Measurements from ENCODE around the gene TGFBRAP1. TPM values are rescaled to one million over a fixed set of nuclear protein-coding genes. Genes with fewer than 3 reads are reported as not detected.

Gene TGFBRAP1
- total and polyA plus RNA-seq, 2 donors (not counting 3 experiments of a cell fraction or from before 2014, with no cell fraction given) = 25.4 to 37.6 TPM

GRCh38 chr2:105261061-105261460 lies 68.5 kb downstream of the TGFBRAP1 start:
- no peaks in the 10 kb centered on the region for H4K20me1 ChIP-seq (replicated peaks; ENCODE audit: control insufficient read depth, extremely low read depth, insufficient read depth, low read length)
- dilution Hi-C loops (cut with MboI; ENCODE audit: extremely low pct_ligation_motif_present, low sequenced_read_pairs) (no loop called here), intact Hi-C loops (cut with micrococcal nuclease) (no loop called here)
- H3K4me3 ChIP-seq (replicated peaks in 1 of 3; ENCODE audit: insufficient read depth in 1 of 3, low read depth in 1 of 3, low read length in 3 of 3) = no peak overlapping the region
- FAIRE-seq (no peak), DNase-seq (ENCODE audit: low read depth, low spot score) (no peak)
- H3K27me3 ChIP-seq (ENCODE audit: control insufficient read depth in 2 of 2, insufficient read depth in 2 of 2, low read length in 2 of 2) = no peaks in the 10 kb centered on the region
- H3K9me1 ChIP-seq (replicated peaks; ENCODE audit: control insufficient read depth, extremely low read depth, insufficient read depth, low read length) = no peaks in the 10 kb centered on the region
- ChIA-PET POLR2A (no interaction called here), CTCF (no interaction called here)
- TF ChIP-seq GATA2 (IDR thresholded peaks at IDR 0.05; ENCODE audit: insufficient read depth, insufficient read length, low read depth, low read length) = no peak
- no peak for TF ChIP-seq EZH2 (IDR thresholded peaks at IDR 0.05; ENCODE audit: borderline replicate concordance, low read depth, low read length, severe bottlenecking)
- no peak for TF ChIP-seq POLR2A (IDR thresholded peaks at IDR 0.05; ENCODE audit: low read depth, low read length)
- H3K9ac ChIP-seq (replicated peaks; ENCODE audit: extremely low read depth, insufficient read depth, low read length) = no peak overlapping the region
- H3K4me1 ChIP-seq (ENCODE audit: control insufficient read depth, extremely low read depth, insufficient read depth, low read length) = no peaks in the 10 kb centered on the region
- BruUV-seq (replicated peaks) = no TSS peak
- peaks cover 5 to 9% of the 10 kb centered on the region in 2 experiments for H3K36me3 ChIP-seq (ENCODE audit: control insufficient read depth in 2 of 2, extremely low read depth in 1 of 2, insufficient read depth in 2 of 2, low read length in 2 of 2)
- H2AFZ ChIP-seq (ENCODE audit: low read depth, low read length) = no peak overlapping the region
- H3K27ac ChIP-seq (ENCODE audit: insufficient read depth, low read depth, low read length) = no peak overlapping the region
- H3K79me2 ChIP-seq (ENCODE audit: control insufficient read depth, insufficient read depth, low read length) = no peaks in the 10 kb centered on the region
- H3K4me2 ChIP-seq (ENCODE audit: insufficient read depth, low read length) = no peak overlapping the region
- no peaks in the 10 kb centered on the region for H3K9me3 ChIP-seq (replicated peaks; ENCODE audit: control insufficient read depth, insufficient read depth, low read length)

- H3K9ac ChIP-seq (replicated peaks; ENCODE audit: extremely low read depth, insufficient read depth, low read length) = no peak overlapping the region
- H3K36me3 ChIP-seq (ENCODE audit: control insufficient read depth in 2 of 2, extremely low read depth in 1 of 2, insufficient read depth in 2 of 2, low read length in 2 of 2) = peaks cover 0 to 6% of the 10 kb centered on the region in 2 experiments
- no peak overlapping the region for H2AFZ ChIP-seq (ENCODE audit: low read depth, low read length)
- H3K4me1 ChIP-seq (ENCODE audit: control insufficient read depth, extremely low read depth, insufficient read depth, low read length) = no peaks in the 10 kb centered on the region
- H3K9me3 ChIP-seq (replicated peaks; ENCODE audit: control insufficient read depth, insufficient read depth, low read length) = no peaks in the 10 kb centered on the region
- intact Hi-C loops (cut with micrococcal nuclease) = no loop called here
- no peaks in the 10 kb centered on the region for H3K9me1 ChIP-seq (replicated peaks; ENCODE audit: control insufficient read depth, extremely low read depth, insufficient read depth, low read length)
- CTCF ChIA-PET = interaction anchor here (1.0 to 1.5 kb wide), 3 partner anchors 15 to 23 kb away, joined by 4 to 5 read pairs (median 4); no protein-coding TSS in a partner anchor
- no peak for FAIRE-seq
- no peak overlapping the region for H3K27ac ChIP-seq (ENCODE audit: insufficient read depth, low read depth, low read length)
- H3K27me3 ChIP-seq (ENCODE audit: control insufficient read depth in 2 of 2, insufficient read depth in 2 of 2, low read length in 2 of 2) = no peaks in the 10 kb centered on the region
- no peaks in the 10 kb centered on the region for H3K79me2 ChIP-seq (ENCODE audit: control insufficient read depth, insufficient read depth, low read length)
- no peak for TF ChIP-seq MAX (IDR thresholded peaks at IDR 0.05; ENCODE audit: insufficient read depth, insufficient read length)
- no peaks in the 10 kb centered on the region for H4K20me1 ChIP-seq (replicated peaks; ENCODE audit: control insufficient read depth, extremely low read depth, insufficient read depth, low read length)
- no peak for DNase-seq (ENCODE audit: low read depth, low spot score)
- BruUV-seq (replicated peaks) = no TSS peak
- H3K4me3 ChIP-seq (replicated peaks in 1 of 3; ENCODE audit: insufficient read depth in 1 of 3, low read depth in 1 of 3, low read length in 3 of 3) = no peak overlapping the region
- H3K4me2 ChIP-seq (ENCODE audit: insufficient read depth, low read length) = no peak overlapping the region
- POLR2A ChIA-PET = no interaction called here
- dilution Hi-C loops (cut with MboI; ENCODE audit: extremely low pct_ligation_motif_present, low sequenced_read_pairs) = no loop called here
These were observed 70.6 kb downstream of the TGFBRAP1 start for GRCh38 chr2:105258835-105259350.
